ENCODE data around the gene ATP2C2. TPM values are rescaled to one million over a fixed set of nuclear protein-coding genes. Genes with fewer than 3 reads are reported as not detected.

The ATP2C2 gene
- total and polyA plus RNA-seq, 7 donors = 0.03 to 0.06 TPM; not detected in 5

DNA sequence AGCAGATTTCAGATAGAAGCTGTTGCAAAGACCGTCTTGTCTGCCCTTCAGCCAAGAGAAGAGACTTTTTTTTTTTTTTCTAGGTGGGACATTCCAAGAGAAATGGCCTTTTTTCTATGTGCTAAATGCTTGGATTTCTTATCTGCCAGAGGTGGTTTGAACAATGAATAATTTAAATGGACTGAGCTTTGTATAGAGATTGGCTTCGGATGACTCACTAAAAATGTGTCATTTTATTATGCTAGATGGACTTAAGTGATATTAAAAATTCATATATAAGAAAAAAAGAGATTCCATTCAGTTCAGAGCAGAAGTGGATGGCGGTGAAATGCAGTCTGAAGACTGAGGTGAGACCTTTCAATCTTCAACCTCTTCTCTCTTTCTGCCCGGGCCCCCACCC, 77.7 kb downstream of the ATP2C2 start:
- peaks cover 0 to 22% (median 6%) of the 10 kb centered on the region in 3 donors for H3K27me3 ChIP-seq (ENCODE audit: insufficient read depth in 3 of 3, low read length in 2 of 3)
- ATAC-seq (no peak), DNase-seq (no peak)
- no peaks in the 10 kb centered on the region for H3K9me3 ChIP-seq
- 67 to 72% (median 68%) methylated on average over 4 of the region's 4 CpGs for WGBS, 3 donors
- no peak overlapping the region for H3K4me3 ChIP-seq
- intact Hi-C loops (cut with DNase I) = no loop called here
- TF ChIP-seq, protein P1, sequence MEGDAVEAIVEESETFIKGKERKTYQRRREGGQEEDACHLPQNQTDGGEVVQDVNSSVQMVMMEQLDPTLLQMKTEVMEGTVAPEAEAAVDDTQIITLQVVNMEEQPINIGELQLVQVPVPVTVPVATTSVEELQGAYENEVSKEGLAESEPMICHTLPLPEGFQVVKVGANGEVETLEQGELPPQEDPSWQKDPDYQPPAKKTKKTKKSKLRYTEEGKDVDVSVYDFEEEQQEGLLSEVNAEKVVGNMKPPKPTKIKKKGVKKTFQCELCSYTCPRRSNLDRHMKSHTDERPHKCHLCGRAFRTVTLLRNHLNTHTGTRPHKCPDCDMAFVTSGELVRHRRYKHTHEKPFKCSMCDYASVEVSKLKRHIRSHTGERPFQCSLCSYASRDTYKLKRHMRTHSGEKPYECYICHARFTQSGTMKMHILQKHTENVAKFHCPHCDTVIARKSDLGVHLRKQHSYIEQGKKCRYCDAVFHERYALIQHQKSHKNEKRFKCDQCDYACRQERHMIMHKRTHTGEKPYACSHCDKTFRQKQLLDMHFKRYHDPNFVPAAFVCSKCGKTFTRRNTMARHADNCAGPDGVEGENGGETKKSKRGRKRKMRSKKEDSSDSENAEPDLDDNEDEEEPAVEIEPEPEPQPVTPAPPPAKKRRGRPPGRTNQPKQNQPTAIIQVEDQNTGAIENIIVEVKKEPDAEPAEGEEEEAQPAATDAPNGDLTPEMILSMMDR (IDR thresholded peaks at IDR 0.05) = no peak
- H3K4me1 ChIP-seq = no peaks in the 10 kb centered on the region
- H3K27ac ChIP-seq = no peak overlapping the region
- no peaks in the 10 kb centered on the region for H3K36me3 ChIP-seq (ENCODE audit: insufficient read depth in 1 of 2, low read depth in 1 of 2)

DNA sequence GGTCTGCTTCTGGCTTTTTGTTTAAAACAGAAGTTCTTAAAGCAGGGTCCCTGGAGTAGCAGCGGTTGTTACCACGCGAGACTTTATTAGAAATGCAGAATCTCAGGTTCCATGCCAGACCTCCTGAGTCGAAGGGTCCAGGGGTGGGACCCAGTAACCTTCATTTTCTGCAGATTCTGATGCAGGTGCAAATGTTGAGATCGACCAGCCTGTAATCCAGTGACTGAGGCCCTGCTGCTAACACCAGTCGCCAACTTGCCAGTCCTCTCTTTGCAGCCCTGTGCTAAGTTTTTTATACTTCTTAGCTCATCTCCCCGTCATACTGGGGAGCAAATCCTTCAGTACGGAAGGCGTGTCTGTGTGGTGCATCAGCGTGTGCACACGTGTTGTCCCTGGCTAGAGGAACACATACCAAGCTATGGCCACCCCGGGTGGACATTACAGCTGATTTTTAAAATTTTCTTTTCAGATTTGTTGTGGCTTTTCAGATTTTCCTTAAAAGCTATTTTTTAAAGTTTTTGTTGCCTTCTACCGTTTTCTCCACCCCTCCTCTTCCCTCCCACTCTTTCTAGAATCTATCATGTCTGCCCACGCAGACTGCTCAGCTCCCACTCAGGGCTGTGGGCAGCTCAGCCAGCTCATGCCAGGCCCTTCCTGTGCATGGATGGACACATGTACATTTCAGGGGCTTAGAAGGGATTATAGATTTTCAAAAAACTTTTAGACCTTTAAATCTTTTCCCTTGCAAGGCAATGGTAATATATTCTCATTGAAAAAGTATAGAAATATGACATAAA, 78.5 kb downstream of the ATP2C2 start:
- Histone ChIP-seq H3K4me1 (no peaks in the 10 kb centered on the region), H3K27me3 (ENCODE audit: insufficient read depth in 3 of 3, low read length in 2 of 3) (peaks cover 0 to 22% (median 6%) of the 10 kb centered on the region in 3 donors), H3K4me3 (no peak overlapping the region), H3K9me3 (no peaks in the 10 kb centered on the region), H3K36me3 (ENCODE audit: insufficient read depth in 1 of 2, low read depth in 1 of 2) (no peaks in the 10 kb centered on the region), H3K27ac (no peak overlapping the region)
- intact Hi-C loops (cut with DNase I) = no loop called here
- no peak for ATAC-seq
- no peak for DNase-seq
- TF ChIP-seq, protein P1 (IDR thresholded peaks at IDR 0.05) = no peak
- WGBS, 3 donors = 56 to 65% (median 57%) methylated on average over 14 of the region's 14 CpGs

DNA sequence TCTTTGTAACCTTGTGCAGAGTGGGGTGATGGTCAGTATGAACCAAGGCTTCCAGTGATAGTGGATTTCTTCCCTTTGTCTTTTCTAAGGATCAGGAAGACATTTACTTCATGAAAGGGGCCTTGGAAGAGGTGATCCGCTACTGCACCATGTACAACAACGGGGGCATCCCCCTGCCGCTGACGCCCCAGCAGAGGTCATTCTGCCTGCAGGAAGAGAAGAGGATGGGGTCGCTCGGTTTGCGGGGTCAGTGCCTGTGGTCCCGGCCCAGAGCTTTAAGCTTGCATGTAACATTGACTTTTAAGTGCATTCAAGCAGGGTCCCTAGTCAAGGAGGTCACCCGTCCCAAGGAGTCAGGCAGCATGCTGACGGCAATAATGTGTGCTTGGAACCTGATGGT, 80.1 kb downstream of the ATP2C2 start:
- Histone ChIP-seq H3K27me3 (ENCODE audit: insufficient read depth in 3 of 3, low read length in 2 of 3) (peaks cover 0 to 20% (median 7%) of the 10 kb centered on the region in 3 donors), H3K27ac (no peak overlapping the region), H3K4me1 (no peaks in the 10 kb centered on the region), H3K4me3 (no peak overlapping the region), H3K36me3 (ENCODE audit: insufficient read depth in 1 of 2, low read depth in 1 of 2) (no peaks in the 10 kb centered on the region), H3K9me3 (no peaks in the 10 kb centered on the region)
- intact Hi-C loops (cut with DNase I) = no loop called here
- DNase-seq (no peak), ATAC-seq (no peak)
- WGBS, 3 donors = 88 to 93% (median 91%) methylated on average over 10 of the region's 10 CpGs
- TF ChIP-seq, protein P1 (IDR thresholded peaks at IDR 0.05) = no peak

DNA sequence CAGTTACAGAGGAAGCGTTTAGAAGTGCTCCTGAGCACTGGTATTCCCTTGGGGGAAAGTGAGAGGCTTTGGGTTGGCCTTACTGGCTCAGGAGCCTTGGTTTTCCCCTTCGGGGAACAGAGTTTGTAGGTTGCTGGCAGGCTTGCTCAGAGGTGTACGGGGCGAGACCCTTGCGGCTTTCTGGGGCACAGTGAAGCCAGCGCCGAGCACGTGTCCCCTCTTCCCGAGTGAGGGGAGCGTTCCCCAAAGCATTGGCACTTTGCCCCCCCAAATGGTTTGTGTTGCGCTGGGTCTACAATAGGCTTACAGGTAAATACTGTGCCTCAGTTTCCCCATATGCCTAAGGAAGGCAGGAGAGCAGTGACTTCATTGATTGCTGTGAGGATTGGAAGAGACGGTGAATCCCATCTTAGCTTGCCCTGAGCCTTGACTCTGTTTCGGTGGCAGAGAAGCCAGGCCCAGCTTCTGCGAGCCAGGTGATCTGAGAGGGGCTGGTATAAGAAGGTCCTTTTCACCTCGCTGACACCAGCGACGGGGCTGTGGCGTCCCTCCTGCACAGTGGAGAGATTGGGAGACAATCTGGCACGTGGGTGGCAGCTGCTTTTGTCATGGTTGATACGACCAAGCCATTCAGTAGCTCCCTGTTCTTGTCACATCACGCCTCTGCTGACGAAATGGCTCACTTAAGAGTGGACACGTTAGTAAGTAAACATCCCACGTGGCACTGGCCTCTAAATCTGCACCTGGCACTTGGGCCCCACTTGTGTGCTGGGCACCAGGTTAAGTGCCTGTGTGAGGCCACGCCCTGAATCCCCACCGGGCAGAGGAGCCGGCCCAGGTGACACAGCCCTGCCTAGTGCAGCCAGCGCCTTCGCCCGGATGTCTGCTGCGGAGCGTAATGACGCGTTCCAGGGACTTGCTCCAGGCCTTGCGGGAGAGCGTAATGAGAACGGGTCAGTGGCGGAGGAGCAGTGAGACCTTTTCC, 81.1 kb downstream of the ATP2C2 start:
- H3K4me3 ChIP-seq = no peak overlapping the region
- peaks cover 0 to 10% (median 4%) of the 10 kb centered on the region in 3 donors for H3K27me3 ChIP-seq (ENCODE audit: insufficient read depth in 3 of 3, low read length in 2 of 3)

More for the DNA sequence above, 81.1 kb downstream of the ATP2C2 start:
- Histone ChIP-seq H3K27ac (no peak overlapping the region), H3K36me3 (ENCODE audit: insufficient read depth in 1 of 2, low read depth in 1 of 2) (no peaks in the 10 kb centered on the region), H3K4me1 (no peaks in the 10 kb centered on the region), H3K9me3 (no peaks in the 10 kb centered on the region)
- 83 to 86% (median 84%) methylated on average over 38 of the region's 38 CpGs for WGBS, 3 donors
- TF ChIP-seq, protein P1 (IDR thresholded peaks at IDR 0.05) = no peak
- intact Hi-C loops (cut with DNase I) = no loop called here
- DNase-seq (no peak), ATAC-seq (no peak)

Data from psoas muscle (tissue), 8 donors.